ENCODE results near the gene WBP2.

DNA sequence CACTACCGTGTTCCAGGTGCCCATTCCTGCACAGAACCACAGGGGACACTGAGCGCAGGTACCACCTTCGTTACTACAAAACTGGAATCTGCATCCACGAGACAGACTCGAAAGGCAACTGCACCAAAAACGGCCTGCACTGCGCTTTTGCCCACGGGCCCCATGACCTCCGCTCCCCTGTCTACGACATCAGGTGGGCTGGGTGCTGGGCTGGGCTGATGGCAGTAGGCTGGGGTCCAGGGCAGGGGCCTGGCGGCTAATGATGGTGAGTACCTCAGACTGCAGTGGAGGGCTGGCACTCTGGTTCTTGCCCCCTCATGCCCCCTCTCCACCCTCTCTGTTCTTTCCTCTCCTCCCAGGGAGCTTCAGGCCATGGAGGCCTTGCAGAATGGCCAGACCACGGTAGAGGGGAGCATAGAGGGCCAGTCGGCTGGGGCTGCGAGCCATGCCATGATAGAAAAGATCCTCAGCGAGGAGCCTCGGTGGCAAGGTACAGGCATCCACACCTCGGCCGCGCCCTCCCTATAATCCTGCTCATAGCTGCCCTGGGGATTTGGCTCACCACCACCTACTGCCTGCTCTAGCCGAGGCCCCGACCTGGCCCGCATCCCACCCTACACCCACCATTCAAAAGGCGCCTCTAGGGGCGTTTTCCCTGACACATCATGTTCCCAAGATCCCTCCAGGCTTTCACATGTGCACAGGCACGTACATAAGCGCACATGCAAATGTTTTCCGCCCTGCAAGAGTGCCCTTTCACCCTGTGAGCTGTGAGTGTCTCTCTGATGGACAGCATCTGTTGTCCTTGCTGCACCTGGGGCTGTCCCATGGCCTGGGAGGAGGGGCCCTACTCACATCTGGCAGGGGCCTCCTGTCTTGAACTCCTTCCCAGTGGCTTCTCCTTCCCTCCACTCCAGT is 42.8 kb downstream of the WBP2 start:
- TF ChIP-seq, protein P1, sequence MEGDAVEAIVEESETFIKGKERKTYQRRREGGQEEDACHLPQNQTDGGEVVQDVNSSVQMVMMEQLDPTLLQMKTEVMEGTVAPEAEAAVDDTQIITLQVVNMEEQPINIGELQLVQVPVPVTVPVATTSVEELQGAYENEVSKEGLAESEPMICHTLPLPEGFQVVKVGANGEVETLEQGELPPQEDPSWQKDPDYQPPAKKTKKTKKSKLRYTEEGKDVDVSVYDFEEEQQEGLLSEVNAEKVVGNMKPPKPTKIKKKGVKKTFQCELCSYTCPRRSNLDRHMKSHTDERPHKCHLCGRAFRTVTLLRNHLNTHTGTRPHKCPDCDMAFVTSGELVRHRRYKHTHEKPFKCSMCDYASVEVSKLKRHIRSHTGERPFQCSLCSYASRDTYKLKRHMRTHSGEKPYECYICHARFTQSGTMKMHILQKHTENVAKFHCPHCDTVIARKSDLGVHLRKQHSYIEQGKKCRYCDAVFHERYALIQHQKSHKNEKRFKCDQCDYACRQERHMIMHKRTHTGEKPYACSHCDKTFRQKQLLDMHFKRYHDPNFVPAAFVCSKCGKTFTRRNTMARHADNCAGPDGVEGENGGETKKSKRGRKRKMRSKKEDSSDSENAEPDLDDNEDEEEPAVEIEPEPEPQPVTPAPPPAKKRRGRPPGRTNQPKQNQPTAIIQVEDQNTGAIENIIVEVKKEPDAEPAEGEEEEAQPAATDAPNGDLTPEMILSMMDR (IDR thresholded peaks at IDR 0.05; ENCODE audit: poor library complexity): no peak
- TF ChIP-seq EZH2phosphoT487 (IDR thresholded peaks at IDR 0.05; ENCODE audit: low read depth, severe bottlenecking, unreplicated experiment): no peak

Data from hepatocyte (in vitro differentiated cells).